Stimulated activated CD8-positive, alpha-beta memory T cell treated with anti-CD3 and anti-CD28 coated beads, Interleukin-2, amount 100 ng/mL, for 48 hours (primary cell): ENCODE results near the gene ITGB5.
"Not testable (repeated sequence)": the region's sequence is repeated elsewhere in the genome, so short reads cannot be mapped to it uniquely, and the experiment has no call there.

ENCODE experiments used
- DNase-seq, 2 donors: peaks; one replicate each; pipeline ENCODE4 v3.0.0-alpha.2; 2020; ENCODE audit warnings: low read depth in 2 of 2

The ITGB5 gene

DNA sequence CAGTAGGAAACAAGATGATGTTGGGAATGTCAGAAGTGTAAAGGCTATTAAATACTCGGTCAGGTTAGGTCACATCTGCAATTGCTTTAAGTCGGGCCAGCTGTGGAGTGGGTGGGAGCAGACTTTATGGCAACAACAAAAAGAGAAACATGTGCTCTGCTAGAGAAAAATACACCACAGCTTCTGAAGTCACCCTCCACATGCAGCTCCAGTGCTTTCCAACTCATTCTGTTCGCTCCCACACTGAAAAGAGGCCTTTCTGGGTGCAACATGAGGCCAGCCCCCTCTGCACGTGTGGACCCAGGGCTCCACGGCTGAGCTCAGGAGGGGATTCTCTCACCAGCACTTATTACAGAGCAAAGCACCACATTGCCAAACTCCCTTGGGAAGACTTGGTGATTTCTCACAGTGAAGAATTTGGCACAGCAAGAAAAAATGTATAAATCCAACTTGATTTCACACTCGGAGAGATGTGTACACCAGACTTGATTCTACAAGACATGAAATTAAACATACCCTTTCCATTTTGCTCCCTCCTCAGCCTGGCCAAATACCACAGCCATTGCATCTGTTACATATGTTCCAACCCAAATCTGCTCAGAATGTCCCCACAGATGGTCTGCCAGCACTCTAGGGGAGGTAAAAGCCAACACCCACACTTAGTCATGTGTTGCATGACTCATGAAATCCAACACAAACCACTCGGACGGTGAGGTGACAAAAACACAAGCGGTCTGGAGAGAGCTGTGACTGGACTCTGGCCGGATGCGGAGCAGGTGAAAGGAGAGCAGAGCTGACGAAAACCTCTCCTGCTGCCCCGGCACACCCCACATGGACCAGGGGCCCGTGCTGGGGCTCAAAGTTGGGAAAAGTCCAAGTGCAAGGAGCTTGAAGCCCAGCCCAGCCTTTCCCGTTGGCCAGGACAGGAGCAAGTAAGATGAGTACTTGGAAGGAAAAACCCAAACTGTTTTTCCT lies 74.6 kb downstream of the ITGB5 start:
- no peak for DNase-seq

DNA sequence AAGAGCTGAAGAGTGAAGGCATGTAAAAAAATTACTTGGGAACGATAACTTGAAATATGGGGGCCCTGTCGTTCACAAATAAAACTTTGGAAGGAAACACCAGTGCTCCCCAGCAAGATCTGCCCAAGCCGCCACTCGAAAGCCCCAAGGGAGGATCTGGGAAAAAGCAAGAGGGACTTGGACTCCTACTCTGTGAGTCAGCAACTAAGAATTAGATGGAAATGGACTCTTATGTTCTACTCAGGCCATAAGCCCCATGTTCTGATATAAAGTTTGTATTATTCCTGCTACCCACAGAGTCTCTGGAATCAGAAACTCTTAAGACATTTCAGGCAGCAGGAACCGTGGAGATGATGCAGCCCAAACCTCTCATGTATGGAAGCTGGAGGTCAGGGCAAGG lies 75.7 kb downstream of the ITGB5 start:
- DNase-seq: no peak

- DNase-seq: no peak
Measured at GRCh38 chr3:124810970-124811369, 76.2 kb downstream of the ITGB5 start.

- no peak for DNase-seq
Measured at GRCh38 chr3:124809039-124809438, 78.1 kb downstream of the ITGB5 start.

- no peak for DNase-seq
Measured at GRCh38 chr3:124805671-124806070, 81.5 kb downstream of the ITGB5 start.

DNA sequence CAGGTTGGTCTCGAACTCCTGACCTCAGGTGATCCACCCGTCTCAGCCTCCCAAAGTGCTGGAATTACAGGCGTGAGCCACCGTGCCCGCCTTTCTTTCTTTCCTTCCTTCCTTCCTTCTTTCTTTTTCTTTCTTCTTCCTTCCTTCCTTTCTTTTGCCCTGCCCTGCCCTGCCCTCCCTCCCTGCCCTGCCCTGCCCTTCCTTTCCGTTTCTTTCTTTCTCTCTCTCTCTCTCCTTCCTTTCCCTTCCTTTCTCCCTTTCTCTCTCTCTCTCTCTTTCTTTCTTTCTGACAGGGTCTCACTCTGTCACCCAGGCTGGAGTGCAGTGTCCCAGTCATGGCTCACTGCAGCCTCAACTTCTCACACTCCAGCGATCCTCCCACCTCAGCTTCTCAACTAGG lies 82.3 kb downstream of the ITGB5 start:
- no peak for DNase-seq

GRCh38 chr3:124802702-124803101 lies 84.5 kb downstream of the ITGB5 start:
- no peak for DNase-seq

DNA sequence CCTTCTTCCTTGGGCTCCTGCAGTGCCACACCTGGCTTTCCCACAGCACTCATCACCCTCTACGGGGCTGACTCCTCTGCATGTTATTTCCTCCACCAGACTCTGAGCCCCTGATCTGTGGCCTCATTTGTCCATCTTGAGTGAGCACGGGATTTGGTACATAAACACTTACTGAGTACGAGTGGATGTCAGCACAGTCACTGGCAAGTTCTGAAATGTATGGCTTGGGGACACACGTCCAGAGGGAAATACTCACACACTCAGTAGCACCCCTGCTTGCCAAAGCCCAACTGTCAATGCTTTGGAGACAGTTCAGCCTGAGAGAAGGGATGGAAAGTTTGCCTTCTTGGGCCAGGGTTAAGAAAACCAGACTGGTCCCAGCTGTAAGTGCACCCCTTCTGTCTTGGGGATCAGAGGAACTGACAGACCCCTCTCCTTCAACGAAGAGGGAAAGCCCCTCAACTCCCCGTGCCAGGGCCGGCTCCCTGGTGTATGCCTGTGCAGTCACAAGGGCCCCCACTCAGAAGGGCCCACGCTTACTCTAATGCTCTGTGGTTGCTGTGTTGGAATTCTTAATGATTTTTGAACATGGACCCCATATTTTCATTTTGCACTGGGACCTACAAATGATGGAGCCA lies 85.0 kb downstream of the ITGB5 start:
- DNase-seq: no peak

GRCh38 chr3:124800511-124801258 lies 86.5 kb downstream of the ITGB5 start:
- DNase-seq: no peak

DNA sequence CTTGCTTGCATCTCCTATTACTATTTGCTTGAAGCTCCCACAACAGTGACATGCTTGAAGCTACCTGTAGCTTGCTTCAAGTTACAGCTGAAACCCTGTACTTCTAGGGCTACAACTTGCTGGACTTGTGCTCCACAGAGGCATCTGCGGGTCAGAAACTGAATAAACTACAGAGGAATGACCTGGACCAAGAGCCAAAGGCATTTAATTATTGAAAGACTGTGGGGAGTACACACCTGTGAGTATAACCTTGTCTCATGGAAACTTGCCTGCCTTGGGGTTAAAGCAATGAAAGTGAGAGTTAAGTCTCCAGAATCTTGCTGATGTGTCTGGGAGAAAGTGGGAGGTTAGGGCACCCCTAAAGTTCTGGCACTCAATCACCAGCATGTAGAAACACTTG lies 87.1 kb downstream of the ITGB5 start:
- no peak for DNase-seq

DNA sequence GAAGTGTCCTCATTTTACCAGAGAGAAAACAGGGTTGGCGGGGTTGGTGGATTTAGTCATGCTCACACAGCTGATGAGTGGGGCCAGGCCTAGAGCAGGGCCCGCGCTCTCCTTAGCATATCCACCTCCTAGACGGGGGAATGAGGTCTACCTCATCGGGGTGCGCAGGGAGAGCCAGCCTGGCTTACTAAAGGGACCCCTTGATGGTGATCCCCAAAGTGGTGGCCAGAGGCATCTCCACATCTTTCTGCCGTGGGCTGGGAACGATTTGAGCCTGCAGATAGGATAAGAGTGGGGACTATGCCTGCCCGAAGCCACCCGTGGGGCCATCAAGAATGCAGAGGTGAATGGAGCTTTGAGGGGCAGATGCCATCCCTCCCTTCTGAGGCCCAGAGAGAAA lies 87.5 kb downstream of the ITGB5 start:
- DNase-seq: no peak

DNA sequence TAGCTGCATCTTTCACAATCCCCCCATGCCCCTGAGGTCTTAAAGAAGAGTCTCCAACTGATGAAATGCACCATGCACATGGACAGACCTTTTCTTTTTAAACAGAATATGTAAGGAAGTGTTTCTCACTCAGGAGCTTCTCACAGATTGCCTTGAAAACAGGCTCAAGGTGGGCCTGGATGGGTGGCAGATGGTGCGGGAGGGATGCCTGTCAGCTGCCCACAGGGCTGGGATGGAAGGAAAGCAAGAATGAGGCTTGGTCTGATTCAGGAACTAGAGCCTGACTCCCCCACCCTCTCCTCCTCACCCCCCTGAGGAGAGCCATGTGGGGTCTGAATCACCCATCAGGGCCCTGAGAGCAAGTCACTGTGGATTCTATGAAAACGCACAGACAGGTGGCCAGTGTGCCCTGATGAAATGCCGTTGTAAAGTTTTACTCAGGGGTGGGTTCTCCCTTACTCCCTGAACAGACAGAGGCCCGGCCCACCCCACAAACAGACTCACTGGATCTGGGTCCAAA lies 89.7 kb downstream of the ITGB5 start:
- DNase-seq: no peak

DNA sequence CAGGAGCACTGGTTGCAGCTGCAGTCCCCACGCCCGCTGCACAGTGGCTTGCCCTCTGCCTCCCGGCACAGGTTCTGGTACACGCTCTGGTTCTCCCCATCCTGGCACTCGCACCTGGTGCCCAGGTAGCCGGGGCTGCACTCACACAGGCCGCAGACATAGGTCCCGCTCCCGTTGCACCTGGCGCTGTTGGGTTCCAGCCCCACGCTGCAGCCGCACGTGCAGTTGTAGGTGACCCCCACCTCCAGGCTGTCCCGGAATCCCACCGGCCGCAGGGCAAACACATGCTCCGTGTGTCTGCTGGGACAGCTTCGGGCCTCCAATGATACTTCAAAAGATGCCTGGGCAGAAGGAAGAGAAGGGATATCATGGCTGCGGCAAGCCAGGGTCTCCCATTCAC lies 90.7 kb downstream of the ITGB5 start:
- no peak for DNase-seq

DNA sequence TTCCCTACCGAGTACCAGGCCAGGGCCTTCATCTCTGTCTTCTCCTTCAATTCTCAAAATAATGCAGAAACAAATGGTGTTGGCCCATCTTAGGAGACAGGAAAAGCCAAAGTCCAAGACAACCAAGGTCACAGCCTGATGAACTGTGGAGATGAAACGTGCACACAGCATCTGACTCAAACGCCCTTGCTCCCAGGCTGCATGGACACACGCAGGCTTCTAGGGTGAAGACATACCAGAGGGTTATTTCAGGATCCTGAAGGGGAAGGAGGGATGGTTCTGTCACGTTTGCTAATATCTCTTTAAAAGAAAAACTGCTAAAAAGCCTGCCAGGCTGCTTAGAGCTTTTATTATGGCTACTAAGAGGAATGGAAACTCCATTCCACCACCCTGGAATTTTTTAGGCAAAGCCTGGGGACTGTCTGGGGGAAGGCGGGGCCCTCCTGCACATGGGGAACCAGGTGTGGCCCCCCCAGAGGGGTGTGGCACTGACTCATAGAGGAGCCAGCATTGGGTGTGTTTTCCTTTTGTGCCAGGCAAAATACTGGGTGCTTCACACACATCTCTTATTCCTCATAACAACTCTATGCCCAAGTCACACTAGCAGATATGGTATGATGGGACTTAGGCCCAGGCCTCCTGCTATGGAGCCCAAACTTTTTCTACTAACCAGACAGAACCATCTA lies 94.0 kb downstream of the ITGB5 start:
- DNase-seq: no peak

GRCh38 chr3:124792341-124793040 lies 94.7 kb downstream of the ITGB5 start:
- no peak for DNase-seq

- DNase-seq: no peak
Measured at GRCh38 chr3:124791639-124792151, 95.5 kb downstream of the ITGB5 start.

DNA sequence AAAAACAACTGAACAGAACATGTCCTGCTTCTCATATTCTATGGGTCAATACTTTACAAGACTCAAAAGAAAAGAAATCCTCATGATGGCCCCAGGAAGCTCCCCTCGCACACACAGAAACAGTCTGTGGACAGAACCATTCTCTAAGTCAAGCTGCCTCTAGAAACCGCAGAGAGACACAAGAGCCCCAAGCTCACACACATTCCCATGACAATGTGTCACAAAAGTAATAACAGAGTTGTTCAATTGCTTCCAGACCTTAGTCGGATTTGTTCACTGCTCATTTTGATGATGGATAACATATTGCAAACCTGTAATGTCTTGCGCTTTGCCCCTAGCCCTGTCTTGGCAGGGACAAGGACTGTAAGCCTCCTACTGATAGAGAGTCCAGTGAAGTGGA lies 96.0 kb downstream of the ITGB5 start:
- DNase-seq: no peak

GRCh38 chr3:124789103-124789502 lies 98.1 kb downstream of the ITGB5 start:
- DNase-seq: not testable (repeated sequence)

DNA sequence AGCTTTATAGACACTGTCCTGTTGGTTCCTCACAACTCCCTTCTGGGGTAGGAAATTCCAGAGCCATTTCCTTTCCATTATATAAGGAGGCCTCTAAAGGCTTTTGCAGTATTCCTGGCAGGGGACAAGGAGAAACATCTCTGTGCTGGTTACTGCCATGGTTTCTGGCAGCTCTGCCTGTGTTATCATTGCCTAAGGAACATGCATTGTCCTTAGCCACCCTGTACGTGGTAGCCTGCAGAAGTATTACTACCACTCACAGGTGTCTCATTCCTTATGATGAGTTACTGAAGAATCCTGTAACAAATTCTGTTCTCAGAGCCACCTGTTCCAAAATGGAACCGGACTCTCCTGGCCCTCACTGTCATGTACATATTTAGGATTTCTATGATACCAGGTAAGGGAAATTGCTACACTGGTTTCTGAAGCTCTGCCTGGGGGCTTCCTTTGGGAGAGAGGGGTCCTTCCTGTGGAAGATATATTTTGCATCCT lies 98.9 kb downstream of the ITGB5 start:
- DNase-seq: no peak

- DNase-seq: no peak
Measured at GRCh38 chr3:124787476-124788195, 99.5 kb downstream of the ITGB5 start.
